ENCODE data around the gene SPTBN2.
"Not testable (repeated sequence)": the region's sequence is repeated elsewhere in the genome, so short reads cannot be mapped to it uniquely, and the experiment has no call there.

SPTBN2 gene

GRCh38 chr11:66739983-66740382, 11.0 kb upstream of the SPTBN2 start:
- Mint-ChIP-seq H3K27me3 (no peaks in the 10 kb centered on the region), H3K27ac (no peak overlapping the region), H3K9me3 (peaks cover 6 to 7% of the 10 kb centered on the region in 2 donors), H3K4me3 (no peak overlapping the region), H3K36me3 (peaks cover 4 to 5% of the 10 kb centered on the region in 2 donors), H3K4me1 (peaks cover 0 to 11% of the 10 kb centered on the region in 2 donors)
- ATAC-seq (replicated peaks): no peak
- DNase-seq: no peak

GRCh38 chr11:66734215-66734614, 5.2 kb upstream of the SPTBN2 start:
- Mint-ChIP-seq H3K27me3 (peaks cover 13 to 20% of the 10 kb centered on the region in 2 donors), H3K4me1 (peaks cover 7 to 9% of the 10 kb centered on the region in 2 donors), H3K9me3 (no peaks in the 10 kb centered on the region), H3K27ac (no peak overlapping the region), H3K36me3 (no peaks in the 10 kb centered on the region), H3K4me3 (no peak overlapping the region)
- ATAC-seq (replicated peaks) (no peak), DNase-seq (no peak)

GRCh38 chr11:66729447-66729846, 431 bp upstream of the SPTBN2 start:
- ATAC-seq (replicated peaks) (no peak), DNase-seq (no peak)
- H3K27me3 Mint-ChIP-seq: peaks cover 41% of the 10 kb centered on the region in 2 donors
- H3K9me3 Mint-ChIP-seq: no peaks in the 10 kb centered on the region
- H3K27ac Mint-ChIP-seq: no peak overlapping the region
- H3K4me3 Mint-ChIP-seq: no peak overlapping the region
- H3K4me1 Mint-ChIP-seq: peaks cover 18 to 28% of the 10 kb centered on the region in 2 donors
- H3K36me3 Mint-ChIP-seq: peaks cover 1 to 3% of the 10 kb centered on the region in 2 donors

GRCh38 chr11:66728038-66728692, 851 bp downstream of the SPTBN2 start:
- H3K27me3 Mint-ChIP-seq: peaks cover 32 to 33% of the 10 kb centered on the region in 2 donors
- H3K36me3 Mint-ChIP-seq: peaks cover 1 to 3% of the 10 kb centered on the region in 2 donors
- ATAC-seq (replicated peaks) (peak; percentile 33 to 43), DNase-seq (no peak)
- H3K9me3 Mint-ChIP-seq: no peaks in the 10 kb centered on the region
- peaks cover 17 to 25% of the 10 kb centered on the region in 2 donors for H3K4me1 Mint-ChIP-seq
- H3K27ac Mint-ChIP-seq: peak overlapping the region; percentile 68
- peak overlapping the region; percentile 83 to 84 for H3K4me3 Mint-ChIP-seq

- no peaks in the 10 kb centered on the region for H3K9me3 Mint-ChIP-seq
- H3K4me1 Mint-ChIP-seq: peaks cover 15 to 19% of the 10 kb centered on the region in 2 donors
- peak; percentile 20 for DNase-seq
- H3K4me3 Mint-ChIP-seq: peak overlapping the region; percentile 70 to 77
- ATAC-seq (replicated peaks): peak; percentile 66 to 67
- peaks cover 1 to 3% of the 10 kb centered on the region in 2 donors for H3K36me3 Mint-ChIP-seq
- no peak overlapping the region for H3K27ac Mint-ChIP-seq
- peaks cover 29 to 31% of the 10 kb centered on the region in 2 donors for H3K27me3 Mint-ChIP-seq
These were observed 1.6 kb downstream of the SPTBN2 start for GRCh38 chr11:66727282-66728037.

GRCh38 chr11:66725647-66726046, 3.4 kb downstream of the SPTBN2 start:
- Mint-ChIP-seq H3K27me3 (peaks cover 24 to 29% of the 10 kb centered on the region in 2 donors), H3K4me3 (no peak overlapping the region), H3K27ac (no peak overlapping the region), H3K36me3 (peaks cover 1 to 3% of the 10 kb centered on the region in 2 donors), H3K4me1 (peaks cover 12 to 19% of the 10 kb centered on the region in 2 donors), H3K9me3 (no peaks in the 10 kb centered on the region)
- no peak for ATAC-seq (replicated peaks)
- DNase-seq: no peak

GRCh38 chr11:66725114-66725513, 3.9 kb downstream of the SPTBN2 start:
- Mint-ChIP-seq H3K4me3 (no peak overlapping the region), H3K9me3 (no peaks in the 10 kb centered on the region), H3K27ac (no peak overlapping the region), H3K4me1 (peaks cover 17 to 25% of the 10 kb centered on the region in 2 donors), H3K36me3 (peaks cover 1 to 6% of the 10 kb centered on the region in 2 donors), H3K27me3 (peaks cover 29 to 34% of the 10 kb centered on the region in 2 donors)
- DNase-seq (no peak), ATAC-seq (replicated peaks) (no peak)

GRCh38 chr11:66724167-66724566, 4.8 kb downstream of the SPTBN2 start:
- Mint-ChIP-seq H3K4me1 (peaks cover 17 to 27% of the 10 kb centered on the region in 2 donors), H3K27me3 (peaks cover 33 to 35% of the 10 kb centered on the region in 2 donors)
- not testable (repeated sequence) for H3K4me3 Mint-ChIP-seq; ATAC-seq (replicated peaks); H3K9me3 Mint-ChIP-seq; DNase-seq; H3K36me3 Mint-ChIP-seq; H3K27ac Mint-ChIP-seq

- H3K27me3 Mint-ChIP-seq: peaks cover 32 to 33% of the 10 kb centered on the region in 2 donors
- H3K36me3 Mint-ChIP-seq: peaks cover under 1 to 5% of the 10 kb centered on the region in 2 donors
- H3K27ac Mint-ChIP-seq: no peak overlapping the region
- no peak for ATAC-seq (replicated peaks)
- H3K4me1 Mint-ChIP-seq: peaks cover 14 to 24% of the 10 kb centered on the region in 2 donors
- no peak for DNase-seq
- no peaks in the 10 kb centered on the region for H3K9me3 Mint-ChIP-seq
- no peak overlapping the region for H3K4me3 Mint-ChIP-seq
These were observed 5.3 kb downstream of the SPTBN2 start for GRCh38 chr11:66723693-66724092.

- peaks cover 30 to 36% of the 10 kb centered on the region in 2 donors for H3K27me3 Mint-ChIP-seq
- DNase-seq (no peak), ATAC-seq (replicated peaks) (no peak)
- no peak overlapping the region for H3K27ac Mint-ChIP-seq
- peaks cover 12 to 21% of the 10 kb centered on the region in 2 donors for H3K4me1 Mint-ChIP-seq
- no peak overlapping the region for H3K4me3 Mint-ChIP-seq
- H3K9me3 Mint-ChIP-seq: no peaks in the 10 kb centered on the region
- peaks cover 0 to 3% of the 10 kb centered on the region in 2 donors for H3K36me3 Mint-ChIP-seq
These were observed 6.0 kb downstream of the SPTBN2 start for GRCh38 chr11:66722745-66723651.

- ATAC-seq (replicated peaks): no peak
- H3K4me3 Mint-ChIP-seq: no peak overlapping the region
- H3K27me3 Mint-ChIP-seq: peaks cover 31 to 36% of the 10 kb centered on the region in 2 donors
These were observed 7.1 kb downstream of the SPTBN2 start for GRCh38 chr11:66721939-66722338.

GRCh38 chr11:66720899-66721470, 8.0 kb downstream of the SPTBN2 start:
- Mint-ChIP-seq H3K27ac (no peak overlapping the region), H3K9me3 (no peaks in the 10 kb centered on the region), H3K27me3 (peaks cover 24 to 26% of the 10 kb centered on the region in 2 donors), H3K36me3 (peaks cover 0 to 3% of the 10 kb centered on the region in 2 donors), H3K4me3 (no peak overlapping the region), H3K4me1 (peaks cover 5 to 8% of the 10 kb centered on the region in 2 donors)
- ATAC-seq (replicated peaks) (no peak), DNase-seq (no peak)

More at GRCh38 chr11:66721939-66722338, 7.1 kb downstream of the SPTBN2 start:
- DNase-seq: no peak
- H3K36me3 Mint-ChIP-seq: peaks cover 0 to 3% of the 10 kb centered on the region in 2 donors
- no peak overlapping the region for H3K27ac Mint-ChIP-seq
- H3K4me1 Mint-ChIP-seq: peaks cover 10 to 15% of the 10 kb centered on the region in 2 donors
- no peaks in the 10 kb centered on the region for H3K9me3 Mint-ChIP-seq

GRCh38 chr11:66720223-66720898, 8.7 kb downstream of the SPTBN2 start:
- Mint-ChIP-seq H3K27me3 (peaks cover 20 to 24% of the 10 kb centered on the region in 2 donors), H3K36me3 (peaks cover 0 to 3% of the 10 kb centered on the region in 2 donors), H3K9me3 (no peaks in the 10 kb centered on the region), H3K27ac (peak overlapping the region; percentile 17), H3K4me3 (no peak overlapping the region), H3K4me1 (peaks cover 5 to 8% of the 10 kb centered on the region in 2 donors)
- no peak for DNase-seq
- ATAC-seq (replicated peaks): peak; percentile 53 to 61

All from stimulated activated naive B cell treated with anti-CD40 and anti-IgM and Interleukin-4, amounts not matched to agents 10 μg/mL and 1 μg/mL and 100 μg/mL, for 72 hours (primary cell).